Thoracic aorta (tissue), 2 donors: ENCODE data around the gene DOCK4. TPM values are rescaled to one million over a fixed set of nuclear protein-coding genes. Genes with fewer than 3 reads are reported as not detected.

ENCODE experiments used
- ATAC-seq: fragments of 150-250 bp; one replicate; pipeline ENCODE4 v1.8.0; 2017; ENCODE audit warnings: low read depth; ENCODE audit not compliant: insufficient number of reproducible peaks, low FRiP score
- DNase-seq: peaks from one replicate; pipeline ENCODE4 v3.0.0-alpha.2; 2020; ENCODE audit warnings: low spot score
- H3K27ac ChIP-seq, 2 donors: fragments of 200-600 bp; sonication (generic); 1 replicate in 1 of 2; 2 replicates in 1 of 2; pipeline ENCODE4 v1.5.1; 2016; ENCODE audit warnings: mild to moderate bottlenecking in 2 of 2, moderate library complexity in 2 of 2
- H3K27me3 ChIP-seq: fragments of 200-600 bp; sonication (generic); replicated peaks from 2 replicates; pipeline ENCODE4 v1.6.0; 2016; ENCODE audit warnings: mild to moderate bottlenecking; ENCODE audit not compliant: insufficient read depth
- H3K36me3 ChIP-seq: fragments of 200-600 bp; sonication (generic); one replicate; pipeline ENCODE4 v1.5.1; 2016
- H3K4me1 ChIP-seq, 2 donors: fragments of 200-600 bp; sonication (generic); 1 replicate in 1 of 2; 2 replicates in 1 of 2; pipeline versions ENCODE4 v1.5.1 to v1.6.0; 2016; ENCODE audit warnings: low read depth in 2 of 2, mild to moderate bottlenecking in 1 of 2; ENCODE audit not compliant: control insufficient read depth in 1 of 2
- H3K4me3 ChIP-seq: fragments of 200-600 bp; sonication (generic); 2 replicates; pipeline ENCODE4 v1.5.1; 2016; ENCODE audit warnings: mild to moderate bottlenecking
- H3K9me3 ChIP-seq: fragments of 200-600 bp; sonication (generic); 2 replicates; pipeline ENCODE4 v1.5.1; 2016
- total RNA-seq, 2 donors: library from RNA; depleted of rRNA; stranded (reverse); fragments of >200 nt; gene quantifications; one replicate each; pipeline versions ENCODE4 v1.1.0 to v1.2.3, GENCODE V29; 2016
- TF ChIP-seq, protein P1 (sequence below): fragments of 200-600 bp; sonication (generic); IDR thresholded peaks from one replicate; pipeline ENCODE4 v1.5.1; 2019; ENCODE audit warnings: antibody characterized with exemption

The DOCK4 gene
- total RNA-seq, 2 donors from 2014 or later, result 22.3 to 71.5 TPM

DNA sequence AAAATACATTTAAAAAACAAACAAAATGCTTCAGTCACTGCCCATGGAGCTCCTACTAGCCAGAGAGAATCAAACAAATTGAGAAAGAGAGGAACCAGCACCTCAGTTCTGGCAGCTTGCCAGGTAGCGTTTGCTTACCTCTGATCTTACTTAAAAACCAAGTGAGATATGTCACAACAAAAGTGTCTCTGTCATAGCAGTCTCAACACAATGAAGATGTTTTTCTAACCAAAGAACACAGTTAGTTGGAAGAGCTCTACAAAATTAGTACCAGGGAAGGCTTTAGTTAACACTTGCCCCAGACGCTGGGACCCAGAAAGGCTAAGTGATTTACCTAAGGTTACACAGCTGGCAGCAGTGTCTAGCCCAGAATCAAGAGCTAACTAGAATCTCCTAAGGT is 3.4 kb downstream of the DOCK4 start:
- Histone ChIP-seq H3K4me1 (peaks cover 4 to 26% of the 10 kb centered on the region in 2 donors), H3K27me3 (no peaks in the 10 kb centered on the region), H3K36me3 (no peaks in the 10 kb centered on the region), H3K9me3 (no peaks in the 10 kb centered on the region), H3K27ac (no peak overlapping the region), H3K4me3 (no peak overlapping the region)
- TF ChIP-seq, protein P1, sequence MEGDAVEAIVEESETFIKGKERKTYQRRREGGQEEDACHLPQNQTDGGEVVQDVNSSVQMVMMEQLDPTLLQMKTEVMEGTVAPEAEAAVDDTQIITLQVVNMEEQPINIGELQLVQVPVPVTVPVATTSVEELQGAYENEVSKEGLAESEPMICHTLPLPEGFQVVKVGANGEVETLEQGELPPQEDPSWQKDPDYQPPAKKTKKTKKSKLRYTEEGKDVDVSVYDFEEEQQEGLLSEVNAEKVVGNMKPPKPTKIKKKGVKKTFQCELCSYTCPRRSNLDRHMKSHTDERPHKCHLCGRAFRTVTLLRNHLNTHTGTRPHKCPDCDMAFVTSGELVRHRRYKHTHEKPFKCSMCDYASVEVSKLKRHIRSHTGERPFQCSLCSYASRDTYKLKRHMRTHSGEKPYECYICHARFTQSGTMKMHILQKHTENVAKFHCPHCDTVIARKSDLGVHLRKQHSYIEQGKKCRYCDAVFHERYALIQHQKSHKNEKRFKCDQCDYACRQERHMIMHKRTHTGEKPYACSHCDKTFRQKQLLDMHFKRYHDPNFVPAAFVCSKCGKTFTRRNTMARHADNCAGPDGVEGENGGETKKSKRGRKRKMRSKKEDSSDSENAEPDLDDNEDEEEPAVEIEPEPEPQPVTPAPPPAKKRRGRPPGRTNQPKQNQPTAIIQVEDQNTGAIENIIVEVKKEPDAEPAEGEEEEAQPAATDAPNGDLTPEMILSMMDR, result no peak
- ATAC-seq (no peak), DNase-seq (no peak)

GRCh38 chr7:112201839-112202238 is 4.4 kb downstream of the DOCK4 start:
- Histone ChIP-seq H3K9me3 (no peaks in the 10 kb centered on the region), H3K27me3 (no peaks in the 10 kb centered on the region), H3K36me3 (no peaks in the 10 kb centered on the region), H3K4me1 (peaks cover 4 to 18% of the 10 kb centered on the region in 2 donors), H3K27ac (no peak overlapping the region), H3K4me3 (no peak overlapping the region)
- DNase-seq (no peak), ATAC-seq (no peak)
- TF ChIP-seq, protein P1, result no peak

DNA sequence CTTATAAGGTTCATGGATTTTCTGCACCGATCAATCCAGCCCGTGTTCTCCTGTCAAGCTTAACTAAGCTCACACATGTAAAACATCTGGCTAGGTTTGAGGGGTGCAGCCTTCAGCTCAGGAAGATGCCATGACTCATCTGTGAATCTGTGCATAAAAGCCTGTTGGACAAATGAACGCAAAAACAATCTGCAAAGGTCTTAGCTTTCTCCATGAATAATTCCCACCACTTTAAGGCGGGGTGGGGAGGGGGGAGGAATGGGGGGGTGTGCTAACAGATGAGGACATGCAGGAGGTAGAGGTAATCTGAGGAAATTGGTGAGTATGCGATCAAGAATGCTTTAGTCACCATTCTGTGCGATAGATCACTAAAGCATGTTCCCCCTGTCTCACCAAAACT is 4.8 kb downstream of the DOCK4 start:
- no peaks in the 10 kb centered on the region for H3K9me3 ChIP-seq
- no peaks in the 10 kb centered on the region for H3K27me3 ChIP-seq
- TF ChIP-seq, protein P1, result no peak
- ATAC-seq, result no peak
- peaks cover 4 to 18% of the 10 kb centered on the region in 2 donors for H3K4me1 ChIP-seq
- no peak for DNase-seq
- no peak overlapping the region for H3K27ac ChIP-seq
- no peak overlapping the region for H3K4me3 ChIP-seq
- H3K36me3 ChIP-seq, result no peaks in the 10 kb centered on the region

- Histone ChIP-seq H3K4me3 (no peak overlapping the region), H3K4me1 (peaks cover 4 to 18% of the 10 kb centered on the region in 2 donors), H3K27ac (no peak overlapping the region), H3K9me3 (no peaks in the 10 kb centered on the region), H3K36me3 (no peaks in the 10 kb centered on the region), H3K27me3 (no peaks in the 10 kb centered on the region)
- DNase-seq (no peak), ATAC-seq (no peak)
- TF ChIP-seq, protein P1, result no peak
Observed at GRCh38 chr7:112199672-112200071, 6.5 kb downstream of the DOCK4 start.

DNA sequence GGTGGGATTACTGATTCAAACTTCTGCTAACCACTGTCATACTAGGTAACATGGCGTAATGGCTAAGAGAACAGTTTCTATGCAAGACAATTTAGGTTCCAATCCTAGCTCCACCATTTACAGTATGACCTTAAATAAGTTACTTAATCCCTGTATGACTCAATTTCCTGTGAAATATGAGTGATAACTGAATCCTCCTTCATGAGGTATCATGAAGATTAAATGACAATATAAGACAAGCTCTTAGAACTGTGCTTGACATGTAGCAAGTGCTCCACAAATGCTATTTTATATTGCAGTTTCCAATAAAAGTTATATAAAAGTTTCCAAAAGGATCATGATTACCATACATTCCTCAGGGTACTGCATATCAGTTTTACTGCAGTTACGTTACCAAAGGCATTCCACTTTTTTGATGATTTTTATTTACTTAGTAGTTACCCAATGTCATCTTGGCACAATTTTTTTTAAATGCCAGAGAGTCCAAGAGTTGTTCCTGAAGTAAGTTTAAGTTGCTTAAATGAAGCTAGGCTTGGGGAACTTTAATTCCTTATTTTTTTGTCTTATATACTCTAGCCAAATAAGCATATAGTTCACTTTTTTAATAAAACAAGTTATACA is 7.1 kb downstream of the DOCK4 start:
- ATAC-seq (no peak), DNase-seq (no peak)
- H3K4me1 ChIP-seq, result peaks cover 4 to 13% of the 10 kb centered on the region in 2 donors
- no peaks in the 10 kb centered on the region for H3K9me3 ChIP-seq
- no peak overlapping the region for H3K4me3 ChIP-seq
- no peak overlapping the region for H3K27ac ChIP-seq
- TF ChIP-seq, protein P1, result no peak
- H3K27me3 ChIP-seq, result no peaks in the 10 kb centered on the region
- no peaks in the 10 kb centered on the region for H3K36me3 ChIP-seq
